PFSK-1 (cell line): ENCODE data around the gene ZNF622.

Source experiments
- SIN3A ChIP-seq: IDR thresholded peaks from 2 replicates; pipeline ENCODE4 v1.6.1; 2012; ENCODE audit warnings: mild to moderate bottlenecking, low read length, moderate library complexity, borderline replicate concordance; ENCODE audit not compliant: insufficient read depth
- TAF1 ChIP-seq: IDR thresholded peaks from 2 replicates; pipeline ENCODE4 v1.6.1; 2012; ENCODE audit warnings: low read length, control low read depth, borderline replicate concordance; ENCODE audit not compliant: insufficient read depth
- TF ChIP-seq, protein P1 (sequence below), 2 experiments: IDR thresholded peaks; 2 replicates each; pipeline versions ENCODE4 v1.6.1 to v1.8.0; 2011 to 2012; ENCODE audit warnings: low read depth in 2 of 2, low read length in 2 of 2, control low read depth in 1 of 2, inconsistent platforms in 1 of 2, mild to moderate bottlenecking in 1 of 2, moderate library complexity in 1 of 2; ENCODE audit not compliant: insufficient read depth in 1 of 2

DNA sequence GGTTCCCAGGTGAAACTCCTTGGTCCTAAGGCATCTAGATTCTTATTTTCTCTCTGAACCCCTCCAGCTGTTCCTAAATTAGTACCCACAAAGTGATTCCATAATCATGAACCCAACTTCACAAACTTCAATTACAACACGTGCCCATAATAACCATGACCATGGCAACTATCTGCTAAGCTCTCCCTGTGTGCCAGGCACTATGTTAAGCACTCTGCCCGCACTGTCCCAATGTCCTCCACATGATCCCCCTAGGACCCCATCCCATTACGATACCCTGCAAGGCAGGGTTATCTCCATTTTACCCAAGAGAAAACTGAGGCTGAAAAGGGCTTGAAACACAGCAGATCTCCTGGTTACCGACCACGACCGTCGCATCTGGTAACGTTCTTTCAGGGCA lies 25.3 kb upstream of the ZNF622 start:
- TF ChIP-seq, protein P1, sequence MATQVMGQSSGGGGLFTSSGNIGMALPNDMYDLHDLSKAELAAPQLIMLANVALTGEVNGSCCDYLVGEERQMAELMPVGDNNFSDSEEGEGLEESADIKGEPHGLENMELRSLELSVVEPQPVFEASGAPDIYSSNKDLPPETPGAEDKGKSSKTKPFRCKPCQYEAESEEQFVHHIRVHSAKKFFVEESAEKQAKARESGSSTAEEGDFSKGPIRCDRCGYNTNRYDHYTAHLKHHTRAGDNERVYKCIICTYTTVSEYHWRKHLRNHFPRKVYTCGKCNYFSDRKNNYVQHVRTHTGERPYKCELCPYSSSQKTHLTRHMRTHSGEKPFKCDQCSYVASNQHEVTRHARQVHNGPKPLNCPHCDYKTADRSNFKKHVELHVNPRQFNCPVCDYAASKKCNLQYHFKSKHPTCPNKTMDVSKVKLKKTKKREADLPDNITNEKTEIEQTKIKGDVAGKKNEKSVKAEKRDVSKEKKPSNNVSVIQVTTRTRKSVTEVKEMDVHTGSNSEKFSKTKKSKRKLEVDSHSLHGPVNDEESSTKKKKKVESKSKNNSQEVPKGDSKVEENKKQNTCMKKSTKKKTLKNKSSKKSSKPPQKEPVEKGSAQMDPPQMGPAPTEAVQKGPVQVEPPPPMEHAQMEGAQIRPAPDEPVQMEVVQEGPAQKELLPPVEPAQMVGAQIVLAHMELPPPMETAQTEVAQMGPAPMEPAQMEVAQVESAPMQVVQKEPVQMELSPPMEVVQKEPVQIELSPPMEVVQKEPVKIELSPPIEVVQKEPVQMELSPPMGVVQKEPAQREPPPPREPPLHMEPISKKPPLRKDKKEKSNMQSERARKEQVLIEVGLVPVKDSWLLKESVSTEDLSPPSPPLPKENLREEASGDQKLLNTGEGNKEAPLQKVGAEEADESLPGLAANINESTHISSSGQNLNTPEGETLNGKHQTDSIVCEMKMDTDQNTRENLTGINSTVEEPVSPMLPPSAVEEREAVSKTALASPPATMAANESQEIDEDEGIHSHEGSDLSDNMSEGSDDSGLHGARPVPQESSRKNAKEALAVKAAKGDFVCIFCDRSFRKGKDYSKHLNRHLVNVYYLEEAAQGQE (IDR thresholded peaks at IDR 0.05; ENCODE audit: insufficient read depth in 1 of 2, low read depth in 2 of 2, low read length in 2 of 2): no peak
- TF ChIP-seq SIN3A: no peak
- TF ChIP-seq TAF1: no peak
